K562 (cell line): ENCODE results near the gene IL24. TPM values are rescaled to one million over a fixed set of nuclear protein-coding genes. Genes with fewer than 3 reads are reported as not detected.

Experiments
- ATAC-seq: fragments of 200-7000 bp; cut with Tn5 transposase; 3 replicates; pipeline ENCODE4 v1.9.1; 2020; ENCODE audit warnings: moderate library complexity
- BruUV-seq: library from RNA; stranded (reverse); fragments of 400-500 nt; replicated peaks from 2 replicates; lab custom pipeline; 2021; lab: Mats Ljungman, UMichigan
- CTCF ChIA-PET: fragments of 300-600 bp; formaldehyde crosslinking; extraction: SDS; loops from one replicate; lab custom pipeline; 2021; ENCODE audit warnings: low intra/inter-chr PET ratio; lab: Yijun Ruan, JAX
- POLR2A ChIA-PET: fragments of 300-600, 350-650 bp; sonication (Branson Sonifier 250); formaldehyde crosslinking; extraction: SDS; loops from one replicate; lab custom pipeline; 2021; ENCODE audit warnings: antibody characterized with exemption, inconsistent platforms; lab: Yijun Ruan, JAX
- DNase-seq, 4 experiments: peaks; one replicate each; pipeline versions ENCODE4 v3.0.0 to v3.0.0-alpha.2; 2011 to 2018; ENCODE audit warnings: low spot score in 3 of 4, mixed read lengths in 3 of 4; ENCODE audit errors: extremely low read depth in 1 of 4
- FAIRE-seq: peaks from 2 replicates; lab custom pipeline; 2011; peaks lifted over from hg19 to GRCh38; lab: Jason Lieb, UNC
- H2AFZ ChIP-seq: 2 replicates; pipeline ENCODE4 v1.6.0; 2011; ENCODE audit warnings: low read depth, low read length, control low read depth, inconsistent platforms
- H3K27ac ChIP-seq: fragments of 200-600 bp; 3 replicates; pipeline ENCODE4 v1.8.0; 2011; ENCODE audit warnings: low read depth, mild to moderate bottlenecking, control low read depth, inconsistent platforms, low read length, moderate library complexity, mixed read lengths; ENCODE audit errors: extremely low read depth
- H3K27me3 ChIP-seq, 2 experiments: fragments of 300-600 bp in 1 of 2; 2 replicates in 1 of 2; 3 replicates in 1 of 2; pipeline versions ENCODE4 v1.6.0 to v1.8.0; 2011; ENCODE audit warnings: inconsistent platforms in 2 of 2, low read length in 2 of 2, mild to moderate bottlenecking in 1 of 2, mixed read lengths in 1 of 2, moderate library complexity in 1 of 2; ENCODE audit not compliant: control insufficient read depth in 2 of 2, insufficient read depth in 2 of 2
- H3K36me3 ChIP-seq: fragments of 300-600 bp; 3 replicates; pipeline ENCODE4 v1.8.0; 2011; ENCODE audit warnings: mild to moderate bottlenecking, low read length, inconsistent platforms; ENCODE audit not compliant: control insufficient read depth, insufficient read depth
- H3K4me1 ChIP-seq, 2 experiments: fragments of 200-600 bp in 1 of 2; replicated peaks in 1 of 2; 2 replicates in 1 of 2; 3 replicates in 1 of 2; pipeline versions ENCODE4 v1.5.1 to v1.8.0; 2011; ENCODE audit warnings: inconsistent platforms in 2 of 2, low read length in 2 of 2, mild to moderate bottlenecking in 1 of 2, mixed read lengths in 1 of 2, moderate library complexity in 1 of 2; ENCODE audit not compliant: control insufficient read depth in 2 of 2, insufficient read depth in 2 of 2
- H3K4me2 ChIP-seq: 2 replicates; pipeline ENCODE4 v1.6.1; 2011; ENCODE audit warnings: low read length, control low read depth, inconsistent platforms, mixed read lengths; ENCODE audit not compliant: insufficient read depth
- H3K4me3 ChIP-seq: fragments of 200-600 bp; sonication (generic), shearing (Covaris generic); 2 replicates; pipeline ENCODE4 v1.5.1; 2016; ENCODE audit warnings: control low read depth, inconsistent platforms
- H3K79me2 ChIP-seq: fragments of 200-600 bp; 3 replicates; pipeline ENCODE4 v1.8.0; 2011; ENCODE audit warnings: low read length, inconsistent platforms; ENCODE audit not compliant: control insufficient read depth, insufficient read depth
- H3K9ac ChIP-seq, 2 experiments: 2 replicates each; pipeline versions ENCODE4 v1.6.0 to v1.6.1; 2011; ENCODE audit warnings: low read depth in 2 of 2, low read length in 2 of 2, control low read depth in 1 of 2, inconsistent platforms in 1 of 2, mild to moderate bottlenecking in 1 of 2, mixed read lengths in 1 of 2; ENCODE audit not compliant: insufficient read depth in 1 of 2
- H3K9me1 ChIP-seq: one replicate; pipeline ENCODE4 v1.6.0; 2011; ENCODE audit warnings: inconsistent platforms, mild to moderate bottlenecking, low read length, moderate library complexity; ENCODE audit not compliant: control insufficient read depth, insufficient read depth
- H3K9me3 ChIP-seq: replicated peaks from 2 replicates; pipeline ENCODE4 v1.5.1; 2011; ENCODE audit warnings: low read depth, low read length, inconsistent platforms; ENCODE audit not compliant: control insufficient read depth, insufficient read depth
- H4K20me1 ChIP-seq: replicated peaks from 2 replicates; pipeline ENCODE4 v1.6.1; 2011; ENCODE audit warnings: low read length, inconsistent platforms, mixed read lengths; ENCODE audit not compliant: control insufficient read depth, insufficient read depth
- ADNP ChIP-seq: fragments of 200-800 bp; sonication (Bioruptor generic); IDR thresholded peaks from 2 replicates; pipeline ENCODE4 v1.6.1; 2016; ENCODE audit warnings: missing genetic modification characterization, missing compliant biosample characterization
- CBX1 ChIP-seq: sonication (generic); IDR thresholded peaks from 2 replicates; pipeline ENCODE4 v1.6.1; 2016; ENCODE audit warnings: antibody characterized with exemption, low read depth, mild to moderate bottlenecking
- MBD1 ChIP-seq: fragments of 250-450 bp; sonication (Bioruptor Pico); IDR thresholded peaks from 2 replicates; pipeline ENCODE4 v1.8.0; 2022; ENCODE audit warnings: inconsistent platforms
- POU5F1 ChIP-seq: fragments of 150-350 bp; IDR thresholded peaks from 2 replicates; pipeline ENCODE4 v1.6.1; 2014; ENCODE audit warnings: borderline replicate concordance, low read length, low read depth, mild to moderate bottlenecking; ENCODE audit not compliant: partially characterized antibody
- RBM25 ChIP-seq: fragments of 200-400 bp; formaldehyde crosslinking; IDR thresholded peaks from 2 replicates; pipeline ENCODE4 v1.6.1; 2018; ENCODE audit warnings: low read length, low read depth, moderate library complexity; ENCODE audit not compliant: severe bottlenecking
- SAP30 ChIP-seq: fragments of 200-600 bp; sonication (generic); IDR thresholded peaks from 2 replicates; pipeline ENCODE4 v1.6.1; 2012; ENCODE audit warnings: borderline replicate concordance, low read depth, mild to moderate bottlenecking, moderate library complexity, low read length, control low read depth, inconsistent platforms; ENCODE audit not compliant: insufficient read depth, poor library complexity, severe bottlenecking
- SPI1 ChIP-seq: IDR thresholded peaks from 2 replicates; pipeline ENCODE4 v1.6.1; 2011; ENCODE audit warnings: low read depth, low read length, control low read depth, borderline replicate concordance
- SREBF2 ChIP-seq: sonication (generic); formaldehyde crosslinking; IDR thresholded peaks from 2 replicates; pipeline ENCODE4 v1.4.0; 2020; ENCODE audit warnings: mild to moderate bottlenecking, missing genetic modification reagents
- ZNF507 ChIP-seq: conservative IDR thresholded peaks from 2 replicates; pipeline ENCODE4 v1.6.1; 2017; ENCODE audit warnings: missing genetic modification characterization, missing compliant biosample characterization
- ZNF583 ChIP-seq: fragments of 250-450 bp; sonication (Bioruptor Pico); IDR thresholded peaks from 2 replicates; pipeline ENCODE4 v1.4.0; 2020
- WGBS: fragments of 100-300 bp; shearing (Covaris generic); methylation state at CpG from one replicate; pipeline ENCODE4 v1.1.6; 2016; ENCODE audit warnings: low coverage, mixed read lengths; ENCODE audit not compliant: insufficient coverage; ENCODE audit errors: missing lambda C conversion rate; 5-methylcytosine and 5-hydroxymethylcytosine counted together
- in situ Hi-C: fragments of 300-500 bp; cut with MboI; formaldehyde crosslinking; loops from 4 replicates; pipeline ENCODE4 v1.15.0; 2018; ENCODE audit warnings: inconsistent platforms, mixed read lengths
- intact Hi-C: fragments of 100-400 bp; cut with micrococcal nuclease; formaldehyde crosslinking; loops from 2 replicates; pipeline ENCODE4 v1.14.2; 2022
- polyA plus RNA-seq, 8 experiments: library from polyadenylated mRNA; depleted of rRNA in 4 of 8; stranded (reverse) in 5 of 8; unstranded in 3 of 8; fragments of >200 nt; fragmentation: Nextera tagmentation in 2 of 8; fragmentation: Illumina TruSeq in 1 of 8; extraction: Ambion mirVana in 2 of 8; extraction: Trizol in 1 of 8; gene quantifications; 2 replicates each; pipeline versions ENCODE4 v1.2.1 to v1.2.3, GENCODE V29; 2011 to 2014; ENCODE audit warnings: inconsistent platforms in 1 of 8, missing spikeins in 1 of 8
- total RNA-seq, 7 experiments: library from RNA; depleted of rRNA in 6 of 7; stranded (reverse); fragments of >200 nt in 6 of 7; fragmentation: Illumina TruSeq in 2 of 7; extraction: Trizol in 2 of 7; gene quantifications; 2 replicates each; pipeline versions ENCODE4 v1.2.1 to v1.2.3, GENCODE V29; 2011 to 2021; ENCODE audit warnings: low replicate concordance in 1 of 7

Gene IL24
- total and polyA plus RNA-seq, 9 of the 15 experiments (the other 6 are each of a cell fraction or from before 2014, with no cell fraction given) = 0.04 to 0.19 TPM; not detected in 7

GRCh38 chr1:206953126-206953525, 55.9 kb downstream of the IL24 start (continued):
- TF ChIP-seq MBD1 = no peak
- no peak for TF ChIP-seq ZNF507
- no peak for TF ChIP-seq POU5F1
- TF ChIP-seq CBX1 = peak; percentile 55; the same call in 1 of the 2 replicates
- no peak for TF ChIP-seq SREBF2 (CRISPR knock-in tag)
- no peak for TF ChIP-seq ZNF583 (CRISPR knock-in tag)
- peak; percentile 84 for TF ChIP-seq RBM25
- TF ChIP-seq SAP30 = no peak
- TF ChIP-seq, all 486 proteins: peak for 11

GRCh38 chr1:206953626-206954025, 56.4 kb downstream of the IL24 start:
- ATAC-seq (no peak), DNase-seq (no peak), FAIRE-seq (no peak)
- H3K79me2 ChIP-seq = no peaks in the 10 kb centered on the region
- H3K4me3 ChIP-seq = no peak overlapping the region
- H3K27me3 ChIP-seq = no peaks in the 10 kb centered on the region
- CTCF ChIA-PET = no interaction called here
- no peaks in the 10 kb centered on the region for H3K36me3 ChIP-seq
- no TSS peak for BruUV-seq
- no peak overlapping the region for H3K4me2 ChIP-seq
- in situ Hi-C loops (no loop called here), intact Hi-C loops (no loop called here)
- H3K9ac ChIP-seq = no peak overlapping the region
- H4K20me1 ChIP-seq = no peaks in the 10 kb centered on the region
- H3K4me1 ChIP-seq = peaks cover 6 to 22% of the 10 kb centered on the region in 2 experiments; a peak in 4 of 5 replicates
- no peak overlapping the region for H3K27ac ChIP-seq
- 100% methylated on average over 2 of the region's 2 CpGs for WGBS
- TF ChIP-seq ADNP (tag) (peak; percentile 5; the same call in 1 of the 2 replicates), SPI1 (no peak)
- no peaks in the 10 kb centered on the region for H3K9me1 ChIP-seq
- H3K9me3 ChIP-seq = no peaks in the 10 kb centered on the region
- POLR2A ChIA-PET = interaction anchor here (1.4 to 1.8 kb wide), 2 partner anchors 18 to 19 kb away, joined by 7 to 8 read pairs; no protein-coding TSS in a partner anchor
- H2AFZ ChIP-seq = no peak overlapping the region

Other genes with a start within 250 kb of the IL24 start
Only the 7 nearest of the 12 such genes appear.
- gene IL19, start 126.7 kb upstream of the IL24 start, total RNA-seq (2014; rRNA removed) = not detected in 2 replicates
- not detected in 2 replicates for gene IL19, start 126.7 kb upstream of the IL24 start, total RNA-seq (2014; rRNA removed; fragmentation: Illumina TruSeq; extraction: Trizol)
- gene IL19, start 126.7 kb upstream of the IL24 start, total RNA-seq (2015; rRNA removed; fragmentation: Illumina TruSeq; extraction: Trizol) = not detected in 2 replicates
- gene IL19, start 126.7 kb upstream of the IL24 start, total RNA-seq (2021) = not detected in 2 replicates
- gene IL19, start 126.7 kb upstream of the IL24 start, polyA plus RNA-seq (2011; rRNA removed) = not detected in 2 replicates
- not detected in 2 replicates for gene IL19, start 126.7 kb upstream of the IL24 start, polyA plus RNA-seq (2014; fragmentation: Illumina TruSeq; extraction: Trizol)
- gene IL19, start 126.7 kb upstream of the IL24 start, polyA plus RNA-seq (2014; fragmentation: Nextera tagmentation; extraction: Ambion mirVana) = not detected
- not detected in 2 replicates for gene IL19, start 126.7 kb upstream of the IL24 start, polyA plus RNA-seq (2014; rRNA removed)
- gene IL10, start 124.9 kb upstream of the IL24 start, total RNA-seq (2014; rRNA removed) = not detected in 2 replicates
- not detected in 2 replicates for gene IL10, start 124.9 kb upstream of the IL24 start, total RNA-seq (2014; rRNA removed; fragmentation: Illumina TruSeq; extraction: Trizol)
- not detected in 2 replicates for gene IL10, start 124.9 kb upstream of the IL24 start, total RNA-seq (2015; rRNA removed; fragmentation: Illumina TruSeq; extraction: Trizol)
- not detected in 2 replicates for gene IL10, start 124.9 kb upstream of the IL24 start, total RNA-seq (2021)
- 0.05 and 0.29 TPM in 2 replicates for gene IL10, start 124.9 kb upstream of the IL24 start, polyA plus RNA-seq (2011; rRNA removed)
- not detected in 2 replicates for gene IL10, start 124.9 kb upstream of the IL24 start, polyA plus RNA-seq (2014; fragmentation: Illumina TruSeq; extraction: Trizol)
- gene IL10, start 124.9 kb upstream of the IL24 start, polyA plus RNA-seq (2014; fragmentation: Nextera tagmentation; extraction: Ambion mirVana) = not detected
- not detected in 2 replicates for gene IL10, start 124.9 kb upstream of the IL24 start, polyA plus RNA-seq (2014; rRNA removed)
- gene IL20, start 31.8 kb upstream of the IL24 start, total RNA-seq (2014; rRNA removed) = not detected in 2 replicates
- not detected in 2 replicates for gene IL20, start 31.8 kb upstream of the IL24 start, total RNA-seq (2014; rRNA removed; fragmentation: Illumina TruSeq; extraction: Trizol)
- not detected in 2 replicates for gene IL20, start 31.8 kb upstream of the IL24 start, total RNA-seq (2015; rRNA removed; fragmentation: Illumina TruSeq; extraction: Trizol)
- not detected in 2 replicates for gene IL20, start 31.8 kb upstream of the IL24 start, total RNA-seq (2021)
- not detected in 2 replicates for gene IL20, start 31.8 kb upstream of the IL24 start, polyA plus RNA-seq (2011; rRNA removed)
- not detected in 2 replicates for gene IL20, start 31.8 kb upstream of the IL24 start, polyA plus RNA-seq (2014; fragmentation: Illumina TruSeq; extraction: Trizol)
- gene IL20, start 31.8 kb upstream of the IL24 start, polyA plus RNA-seq (2014; fragmentation: Nextera tagmentation; extraction: Ambion mirVana) = not detected
- gene IL20, start 31.8 kb upstream of the IL24 start, polyA plus RNA-seq (2014; rRNA removed) = not detected in 2 replicates
- gene FCMR, start 24.5 kb downstream of the IL24 start, total RNA-seq (2014; rRNA removed) = not detected in 2 replicates
- not detected in 2 replicates for gene FCMR, start 24.5 kb downstream of the IL24 start, total RNA-seq (2014; rRNA removed; fragmentation: Illumina TruSeq; extraction: Trizol)
- 0.11 TPM in 1 of 2 replicates, not detected in the other for gene FCMR, start 24.5 kb downstream of the IL24 start, total RNA-seq (2015; rRNA removed; fragmentation: Illumina TruSeq; extraction: Trizol)
- 0.54 and 0.82 TPM in 2 replicates for gene FCMR, start 24.5 kb downstream of the IL24 start, total RNA-seq (2021)
- gene FCMR, start 24.5 kb downstream of the IL24 start, polyA plus RNA-seq (2011; rRNA removed) = not detected in 2 replicates
- gene FCMR, start 24.5 kb downstream of the IL24 start, polyA plus RNA-seq (2014; fragmentation: Illumina TruSeq; extraction: Trizol) = 0.30 and 0.32 TPM in 2 replicates
- gene FCMR, start 24.5 kb downstream of the IL24 start, polyA plus RNA-seq (2014; fragmentation: Nextera tagmentation; extraction: Ambion mirVana) = under 1 TPM in 1 of 2 experiments, not detected in 1; 0.11 TPM
- not detected in 2 replicates for gene FCMR, start 24.5 kb downstream of the IL24 start, polyA plus RNA-seq (2014; rRNA removed)
- 0.05 TPM in 1 of 2 replicates, not detected in the other for gene PIGR, start 49.0 kb downstream of the IL24 start, total RNA-seq (2014; rRNA removed)
- gene PIGR, start 49.0 kb downstream of the IL24 start, total RNA-seq (2014; rRNA removed; fragmentation: Illumina TruSeq; extraction: Trizol) = not detected in 2 replicates
- 0.04 TPM in 1 of 2 replicates, not detected in the other for gene PIGR, start 49.0 kb downstream of the IL24 start, total RNA-seq (2015; rRNA removed; fragmentation: Illumina TruSeq; extraction: Trizol)
- 1.5 and 2.7 TPM in 2 replicates for gene PIGR, start 49.0 kb downstream of the IL24 start, total RNA-seq (2021)
- gene PIGR, start 49.0 kb downstream of the IL24 start, polyA plus RNA-seq (2011; rRNA removed) = not detected in 2 replicates
- 0.03 TPM in 1 of 2 replicates, not detected in the other for gene PIGR, start 49.0 kb downstream of the IL24 start, polyA plus RNA-seq (2014; fragmentation: Illumina TruSeq; extraction: Trizol)
- gene PIGR, start 49.0 kb downstream of the IL24 start, polyA plus RNA-seq (2014; fragmentation: Nextera tagmentation; extraction: Ambion mirVana) = under 1 TPM; 0.01 to 0.03 TPM
- gene PIGR, start 49.0 kb downstream of the IL24 start, polyA plus RNA-seq (2014; rRNA removed) = not detected in 2 replicates
- not detected in 2 replicates for gene FCAMR, start 73.0 kb downstream of the IL24 start, total RNA-seq (2014; rRNA removed)
- gene FCAMR, start 73.0 kb downstream of the IL24 start, total RNA-seq (2014; rRNA removed; fragmentation: Illumina TruSeq; extraction: Trizol) = not detected in 2 replicates
- gene FCAMR, start 73.0 kb downstream of the IL24 start, total RNA-seq (2015; rRNA removed; fragmentation: Illumina TruSeq; extraction: Trizol) = not detected in 2 replicates
- not detected in 2 replicates for gene FCAMR, start 73.0 kb downstream of the IL24 start, total RNA-seq (2021)
- gene FCAMR, start 73.0 kb downstream of the IL24 start, polyA plus RNA-seq (2011; rRNA removed) = not detected in 2 replicates
- not detected in 2 replicates for gene FCAMR, start 73.0 kb downstream of the IL24 start, polyA plus RNA-seq (2014; fragmentation: Illumina TruSeq; extraction: Trizol)
- gene FCAMR, start 73.0 kb downstream of the IL24 start, polyA plus RNA-seq (2014; fragmentation: Nextera tagmentation; extraction: Ambion mirVana) = not detected
- not detected in 2 replicates for gene FCAMR, start 73.0 kb downstream of the IL24 start, polyA plus RNA-seq (2014; rRNA removed)
- gene C1orf116, start 135.3 kb downstream of the IL24 start, total RNA-seq (2014; rRNA removed) = 1.8 TPM in 2 replicates
- 0.80 and 0.95 TPM in 2 replicates for gene C1orf116, start 135.3 kb downstream of the IL24 start, total RNA-seq (2014; rRNA removed; fragmentation: Illumina TruSeq; extraction: Trizol)
- 0.80 and 0.87 TPM in 2 replicates for gene C1orf116, start 135.3 kb downstream of the IL24 start, total RNA-seq (2015; rRNA removed; fragmentation: Illumina TruSeq; extraction: Trizol)
- 2.6 and 2.7 TPM in 2 replicates for gene C1orf116, start 135.3 kb downstream of the IL24 start, total RNA-seq (2021)
- 1.2 and 2.6 TPM in 2 replicates for gene C1orf116, start 135.3 kb downstream of the IL24 start, polyA plus RNA-seq (2011; rRNA removed)
- 3.0 and 3.1 TPM in 2 replicates for gene C1orf116, start 135.3 kb downstream of the IL24 start, polyA plus RNA-seq (2014; fragmentation: Illumina TruSeq; extraction: Trizol)
- under 1 TPM; 0.62 to 0.69 TPM for gene C1orf116, start 135.3 kb downstream of the IL24 start, polyA plus RNA-seq (2014; fragmentation: Nextera tagmentation; extraction: Ambion mirVana)
- gene C1orf116, start 135.3 kb downstream of the IL24 start, polyA plus RNA-seq (2014; rRNA removed) = 0.62 and 0.95 TPM in 2 replicates